MCF 10A (cell line): ENCODE results near the gene CEP135. TPM values are rescaled to one million over a fixed set of nuclear protein-coding genes. Genes with fewer than 3 reads are reported as not detected.
A peak's percentile ranks its signal among the peaks of the same experiment; 100 is the strongest.

Source experiments
- BruUV-seq: library from RNA; stranded (reverse); fragments of 400-500 nt; replicated peaks from 2 replicates; lab custom pipeline; 2021; lab: Mats Ljungman, UMichigan
- CTCF ChIA-PET: fragments of 300-600 bp; sonication (Branson Sonifier 250); formaldehyde crosslinking; extraction: SDS; loops from one replicate; lab custom pipeline; 2021; ENCODE audit warnings: antibody characterized with exemption, inconsistent platforms; lab: Yijun Ruan, JAX
- POLR2A ChIA-PET: fragments of 300-600, 350-650 bp; sonication (Branson Sonifier 250); formaldehyde crosslinking; extraction: SDS; loops from one replicate; lab custom pipeline; 2020; ENCODE audit warnings: antibody characterized with exemption, inconsistent platforms; lab: Yijun Ruan, JAX
- DNase-seq: peaks from one replicate; pipeline ENCODE4 v3.0.0-alpha.2; 2018; ENCODE audit not compliant: unreplicated experiment
- H3K27ac Mint-ChIP-seq: one replicate; pipeline ENCODE4 v1.8.0; 2022; ENCODE audit warnings: mild to moderate bottlenecking, low read depth, mixed read lengths; ENCODE audit not compliant: unreplicated experiment
- H3K27me3 Mint-ChIP-seq: one replicate; pipeline ENCODE4 v1.8.0; 2022; ENCODE audit warnings: mixed read lengths; ENCODE audit not compliant: insufficient read depth, unreplicated experiment
- H3K36me3 Mint-ChIP-seq: one replicate; pipeline ENCODE4 v1.8.0; 2022; ENCODE audit warnings: mild to moderate bottlenecking, moderate library complexity, mixed read lengths; ENCODE audit not compliant: insufficient read depth, unreplicated experiment
- H3K4me1 Mint-ChIP-seq: one replicate; pipeline ENCODE4 v1.8.0; 2022; ENCODE audit warnings: mixed read lengths; ENCODE audit not compliant: insufficient read depth, unreplicated experiment
- H3K4me3 Mint-ChIP-seq: one replicate; pipeline ENCODE4 v1.8.0; 2022; ENCODE audit warnings: mild to moderate bottlenecking, moderate library complexity, mixed read lengths; ENCODE audit not compliant: unreplicated experiment
- H3K9me3 Mint-ChIP-seq: one replicate; pipeline ENCODE4 v1.8.0; 2022; ENCODE audit warnings: mixed read lengths; ENCODE audit not compliant: unreplicated experiment
- intact Hi-C: fragments of 100-400 bp; cut with micrococcal nuclease; formaldehyde crosslinking; loops from 2 replicates; pipeline ENCODE4 v1.14.1; 2022
- total RNA-seq: library from RNA; stranded (reverse); gene quantifications from 2 replicates; pipeline ENCODE4 v1.2.3, GENCODE V29; 2022
- TF ChIP-seq, protein P1 (sequence below): fragments of 200-600 bp; IDR thresholded peaks from one replicate; pipeline ENCODE4 v1.8.0; 2022; ENCODE audit warnings: antibody characterized with exemption, mild to moderate bottlenecking; ENCODE audit not compliant: unreplicated experiment

The CEP135 gene
- total RNA-seq, 1 experiment from 2014 or later = 12.4 TPM

DNA sequence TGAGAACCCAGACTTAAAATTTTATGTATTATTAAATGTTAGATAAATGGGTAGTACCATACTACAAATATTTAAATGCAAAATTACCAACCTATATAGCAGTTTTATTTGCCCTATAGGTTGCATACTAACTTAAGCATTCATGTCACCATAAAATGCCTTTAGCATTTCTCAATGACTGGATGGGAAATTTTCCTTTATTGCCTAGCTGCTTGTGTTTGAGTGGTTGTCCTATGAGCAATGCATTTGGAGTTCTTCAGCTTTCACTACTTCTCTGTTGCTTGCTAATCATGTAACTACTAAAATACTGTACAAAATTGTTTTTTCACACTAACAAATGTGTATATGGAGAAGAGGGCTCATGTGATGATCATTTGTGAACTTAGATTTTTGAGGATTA is 44.2 kb upstream of the CEP135 start:
- Mint-ChIP-seq H3K27me3 (no peaks in the 10 kb centered on the region), H3K36me3 (peaks cover 21% of the 10 kb centered on the region), H3K4me3 (no peak overlapping the region), H3K27ac (no peak overlapping the region), H3K9me3 (no peaks in the 10 kb centered on the region), H3K4me1 (peaks cover 5% of the 10 kb centered on the region)
- intact Hi-C loops = no loop called here
- no peak for DNase-seq
- ChIA-PET CTCF (interaction anchor here (0.8 to 1.0 kb wide), 2 partner anchors 12 to 13 kb away, joined by 3 to 4 read pairs; no protein-coding TSS in a partner anchor), POLR2A (interaction anchor here (1.4 kb wide), 1 partner anchor 45 kb away, joined by 3 read pairs; the partner anchor contains the start of gene CEP135)
- TSS peak; percentile 37 for BruUV-seq
- TF ChIP-seq, protein P1, sequence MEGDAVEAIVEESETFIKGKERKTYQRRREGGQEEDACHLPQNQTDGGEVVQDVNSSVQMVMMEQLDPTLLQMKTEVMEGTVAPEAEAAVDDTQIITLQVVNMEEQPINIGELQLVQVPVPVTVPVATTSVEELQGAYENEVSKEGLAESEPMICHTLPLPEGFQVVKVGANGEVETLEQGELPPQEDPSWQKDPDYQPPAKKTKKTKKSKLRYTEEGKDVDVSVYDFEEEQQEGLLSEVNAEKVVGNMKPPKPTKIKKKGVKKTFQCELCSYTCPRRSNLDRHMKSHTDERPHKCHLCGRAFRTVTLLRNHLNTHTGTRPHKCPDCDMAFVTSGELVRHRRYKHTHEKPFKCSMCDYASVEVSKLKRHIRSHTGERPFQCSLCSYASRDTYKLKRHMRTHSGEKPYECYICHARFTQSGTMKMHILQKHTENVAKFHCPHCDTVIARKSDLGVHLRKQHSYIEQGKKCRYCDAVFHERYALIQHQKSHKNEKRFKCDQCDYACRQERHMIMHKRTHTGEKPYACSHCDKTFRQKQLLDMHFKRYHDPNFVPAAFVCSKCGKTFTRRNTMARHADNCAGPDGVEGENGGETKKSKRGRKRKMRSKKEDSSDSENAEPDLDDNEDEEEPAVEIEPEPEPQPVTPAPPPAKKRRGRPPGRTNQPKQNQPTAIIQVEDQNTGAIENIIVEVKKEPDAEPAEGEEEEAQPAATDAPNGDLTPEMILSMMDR = no peak

DNA sequence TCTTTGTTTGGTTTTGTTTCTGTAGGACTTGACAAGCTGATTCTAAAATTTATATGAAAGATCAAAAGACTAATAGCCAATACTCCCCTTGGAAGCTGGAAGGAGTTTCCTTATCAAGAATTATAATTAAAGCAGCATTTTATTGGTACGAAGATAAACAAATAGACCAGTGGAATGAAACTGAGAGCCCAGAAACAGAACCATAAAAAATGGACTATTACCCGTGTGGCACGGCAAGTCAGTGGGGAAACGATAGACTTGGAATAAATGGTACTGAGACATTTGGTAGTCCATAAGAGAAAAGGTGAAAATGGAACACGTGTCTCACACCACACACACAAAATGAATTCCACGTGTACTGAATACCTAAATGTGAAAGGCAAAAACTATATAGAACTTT is 42.4 kb upstream of the CEP135 start:
- POLR2A ChIA-PET = interaction anchor here (0.6 to 2.3 kb wide), 5 partner anchors 9 to 888 kb away, joined by 3 to 8 read pairs (median 3); partner anchors contain the start of gene CEP135

DNA sequence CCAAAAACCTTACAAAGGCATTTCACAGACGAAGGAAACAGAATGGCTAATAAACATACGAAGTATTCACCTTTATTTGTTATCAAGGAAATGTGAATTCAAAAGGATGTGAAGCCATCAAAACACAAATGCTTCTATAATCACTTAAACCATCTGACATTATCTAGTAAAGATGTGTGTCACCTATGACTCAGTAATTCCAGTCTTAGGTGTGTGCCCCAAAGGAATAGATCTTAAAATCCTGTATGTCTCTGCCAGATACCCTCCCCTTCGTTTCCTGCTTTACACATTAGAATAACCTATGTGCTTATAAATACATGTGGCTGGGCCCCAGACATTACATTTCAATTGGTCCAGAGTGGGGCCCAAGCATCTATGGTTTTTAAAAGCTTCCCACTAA is 41.8 kb upstream of the CEP135 start:
- TF ChIP-seq, protein P1 = no peak
- ChIA-PET CTCF (no interaction called here), POLR2A (interaction anchor here (0.7 to 2.3 kb wide), 2 partner anchors 42 to 107 kb away, joined by 4 to 8 read pairs; partner anchors contain the start of gene CEP135)
- DNase-seq = peak; percentile 53
- Mint-ChIP-seq H3K9me3 (no peaks in the 10 kb centered on the region), H3K27me3 (no peaks in the 10 kb centered on the region), H3K4me1 (peaks cover 9% of the 10 kb centered on the region), H3K4me3 (no peak overlapping the region), H3K36me3 (peaks cover 17% of the 10 kb centered on the region), H3K27ac (no peak overlapping the region)
- intact Hi-C loops = no loop called here
- no TSS peak for BruUV-seq

More for the DNA sequence above, 42.4 kb upstream of the CEP135 start:
- Mint-ChIP-seq H3K27me3 (no peaks in the 10 kb centered on the region), H3K9me3 (no peaks in the 10 kb centered on the region), H3K36me3 (peaks cover 18% of the 10 kb centered on the region), H3K4me3 (no peak overlapping the region), H3K4me1 (peaks cover 5% of the 10 kb centered on the region), H3K27ac (no peak overlapping the region)
- BruUV-seq = no TSS peak
- no peak for DNase-seq
- TF ChIP-seq, protein P1 = no peak
- CTCF ChIA-PET = no interaction called here
- intact Hi-C loops = no loop called here

DNA sequence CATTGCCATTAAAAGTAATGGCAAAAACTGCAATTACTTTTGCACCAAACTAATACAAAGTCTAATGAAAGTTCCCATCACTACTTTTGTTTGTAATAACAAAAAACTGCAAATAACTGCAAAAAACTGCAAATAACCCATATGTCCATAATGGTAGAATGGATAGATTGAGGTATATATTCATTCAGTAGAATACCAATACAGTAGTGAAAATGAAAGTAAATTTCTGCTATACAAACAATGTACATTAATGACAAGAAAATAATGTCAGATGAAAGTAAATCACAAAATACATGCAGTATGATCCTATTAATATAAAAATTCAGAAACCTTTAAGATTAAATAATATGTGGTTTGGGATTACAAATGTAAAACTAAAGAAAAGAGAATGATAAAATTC is 41.3 kb upstream of the CEP135 start:
- BruUV-seq = no TSS peak

More for the DNA sequence above, 41.3 kb upstream of the CEP135 start:
- Mint-ChIP-seq H3K27me3 (no peaks in the 10 kb centered on the region), H3K4me3 (no peak overlapping the region), H3K27ac (no peak overlapping the region), H3K36me3 (peaks cover 12% of the 10 kb centered on the region), H3K9me3 (no peaks in the 10 kb centered on the region), H3K4me1 (peaks cover 13% of the 10 kb centered on the region)
- DNase-seq = no peak
- ChIA-PET CTCF (no interaction called here), POLR2A (interaction anchor here (2.3 kb wide), 1 partner anchor 41 kb away, joined by 8 read pairs; the partner anchor contains the start of gene CEP135)
- TF ChIP-seq, protein P1 = no peak
- intact Hi-C loops = no loop called here
